HFF-Myc (cell line): ENCODE data around the gene LILRB2.

Source experiments
- DNase-seq: peaks from one replicate; pipeline ENCODE4 v3.0.0-alpha.2; 2011; ENCODE audit warnings: low read depth; ENCODE audit errors: extremely low read depth
- H3K4me3 ChIP-seq: replicated peaks from 2 replicates; pipeline ENCODE4 v1.5.1; 2011; ENCODE audit warnings: low read depth, mild to moderate bottlenecking, control low read depth, low read length
- TF ChIP-seq, protein P1 (sequence below): IDR thresholded peaks from 2 replicates; pipeline ENCODE4 v1.5.1; 2012; ENCODE audit warnings: mild to moderate bottlenecking, low read depth, low read length, control low read depth; ENCODE audit errors: missing control alignments

LILRB2 gene

GRCh38 chr19:54305141-54305540 is 24.2 kb upstream of the LILRB2 start:
- TF ChIP-seq, protein P1, sequence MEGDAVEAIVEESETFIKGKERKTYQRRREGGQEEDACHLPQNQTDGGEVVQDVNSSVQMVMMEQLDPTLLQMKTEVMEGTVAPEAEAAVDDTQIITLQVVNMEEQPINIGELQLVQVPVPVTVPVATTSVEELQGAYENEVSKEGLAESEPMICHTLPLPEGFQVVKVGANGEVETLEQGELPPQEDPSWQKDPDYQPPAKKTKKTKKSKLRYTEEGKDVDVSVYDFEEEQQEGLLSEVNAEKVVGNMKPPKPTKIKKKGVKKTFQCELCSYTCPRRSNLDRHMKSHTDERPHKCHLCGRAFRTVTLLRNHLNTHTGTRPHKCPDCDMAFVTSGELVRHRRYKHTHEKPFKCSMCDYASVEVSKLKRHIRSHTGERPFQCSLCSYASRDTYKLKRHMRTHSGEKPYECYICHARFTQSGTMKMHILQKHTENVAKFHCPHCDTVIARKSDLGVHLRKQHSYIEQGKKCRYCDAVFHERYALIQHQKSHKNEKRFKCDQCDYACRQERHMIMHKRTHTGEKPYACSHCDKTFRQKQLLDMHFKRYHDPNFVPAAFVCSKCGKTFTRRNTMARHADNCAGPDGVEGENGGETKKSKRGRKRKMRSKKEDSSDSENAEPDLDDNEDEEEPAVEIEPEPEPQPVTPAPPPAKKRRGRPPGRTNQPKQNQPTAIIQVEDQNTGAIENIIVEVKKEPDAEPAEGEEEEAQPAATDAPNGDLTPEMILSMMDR = no peak
- no peak overlapping the region for H3K4me3 ChIP-seq
- no peak for DNase-seq

DNA sequence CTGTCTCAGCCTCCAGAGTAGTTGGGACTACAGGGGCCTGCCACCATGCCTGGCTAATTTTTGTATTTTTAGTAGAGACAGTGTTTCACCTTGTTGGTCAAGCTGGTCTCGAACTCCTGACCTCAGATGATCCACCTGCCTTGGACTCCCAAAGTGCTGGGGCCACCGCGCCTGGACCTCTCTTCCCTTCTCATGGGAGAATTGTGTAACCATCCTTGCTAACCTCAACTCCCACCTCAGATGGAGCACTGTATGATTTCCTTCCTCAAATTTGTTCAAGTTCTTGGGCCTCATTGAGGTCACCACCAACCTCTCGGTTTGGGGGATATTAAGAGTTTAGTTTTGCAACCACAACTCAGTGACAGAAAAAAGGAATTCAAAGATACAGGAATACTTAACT is 21.3 kb upstream of the LILRB2 start:
- TF ChIP-seq, protein P1 = no peak
- H3K4me3 ChIP-seq = no peak overlapping the region
- DNase-seq = no peak

DNA sequence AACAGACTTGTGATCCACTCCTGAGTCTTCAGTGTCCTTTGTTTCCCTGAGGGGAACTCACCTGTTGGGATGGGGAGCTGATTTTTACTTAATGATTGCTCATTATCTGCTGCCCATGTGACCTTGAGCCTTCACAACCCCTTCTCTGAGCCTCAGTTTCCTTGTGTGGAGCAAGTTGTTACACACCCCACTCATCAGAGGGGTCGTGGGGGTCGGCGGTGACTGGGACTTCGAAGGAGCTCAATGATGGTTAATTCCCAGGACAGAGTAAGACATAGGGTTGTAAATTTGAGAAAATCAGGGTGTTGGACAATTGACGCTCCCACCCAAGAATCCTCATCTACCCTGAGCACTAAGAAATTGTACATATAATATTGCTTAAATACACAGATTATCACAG is 18.6 kb upstream of the LILRB2 start:
- no peak for DNase-seq
- no peak overlapping the region for H3K4me3 ChIP-seq
- TF ChIP-seq, protein P1 = no peak

GRCh38 chr19:54299126-54299498 is 18.2 kb upstream of the LILRB2 start:
- no peak for DNase-seq
- TF ChIP-seq, protein P1 = no peak
- no peak overlapping the region for H3K4me3 ChIP-seq

GRCh38 chr19:54298357-54299125 is 17.6 kb upstream of the LILRB2 start:
- TF ChIP-seq, protein P1 = no peak
- no peak overlapping the region for H3K4me3 ChIP-seq
- DNase-seq = no peak

- TF ChIP-seq, protein P1 = no peak
- DNase-seq = no peak
- H3K4me3 ChIP-seq = no peak overlapping the region
Measured at GRCh38 chr19:54297759-54298305, 16.9 kb upstream of the LILRB2 start.
